Measurements from ENCODE around the gene PAPSS2. TPM values are rescaled to one million over a fixed set of nuclear protein-coding genes. Genes with fewer than 3 reads are reported as not detected.
"Not testable (repeated sequence)": the region's sequence is repeated elsewhere in the genome, so short reads cannot be mapped to it uniquely, and the experiment has no call there.

PAPSS2 gene
- polyA plus RNA-seq, 3 donors from 2014 or later, result 0.11 to 0.14 TPM; not detected in 1

DNA sequence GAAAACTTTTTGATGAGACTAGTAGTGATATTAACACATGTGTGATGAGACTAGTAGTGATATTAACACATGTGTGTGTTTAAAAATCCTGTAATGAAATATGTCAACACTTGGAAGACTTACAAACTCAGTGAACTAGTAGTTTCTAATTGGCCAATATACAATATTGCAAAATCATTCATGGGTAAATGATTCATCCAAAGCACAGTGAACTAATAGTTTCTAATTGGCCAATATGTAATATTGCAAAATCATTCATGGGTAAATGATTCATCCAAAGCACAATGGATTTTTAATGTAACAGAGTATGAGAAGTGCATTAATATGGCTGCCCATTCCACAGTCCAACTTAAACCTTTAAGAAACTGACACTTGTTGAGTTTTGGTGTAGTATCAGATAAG lies 80.6 kb downstream of the PAPSS2 start:
- Mint-ChIP-seq H3K27ac (no peak overlapping the region), H3K4me3 (no peak overlapping the region), H3K36me3 (no peaks in the 10 kb centered on the region), H3K9me3 (no peaks in the 10 kb centered on the region), H3K27me3 (ENCODE audit: low read depth in 3 of 3) (peaks cover 2 to 12% (median 2%) of the 10 kb centered on the region in 3 donors), H3K4me1 (no peaks in the 10 kb centered on the region)
- DNase-seq, result no peak

DNA sequence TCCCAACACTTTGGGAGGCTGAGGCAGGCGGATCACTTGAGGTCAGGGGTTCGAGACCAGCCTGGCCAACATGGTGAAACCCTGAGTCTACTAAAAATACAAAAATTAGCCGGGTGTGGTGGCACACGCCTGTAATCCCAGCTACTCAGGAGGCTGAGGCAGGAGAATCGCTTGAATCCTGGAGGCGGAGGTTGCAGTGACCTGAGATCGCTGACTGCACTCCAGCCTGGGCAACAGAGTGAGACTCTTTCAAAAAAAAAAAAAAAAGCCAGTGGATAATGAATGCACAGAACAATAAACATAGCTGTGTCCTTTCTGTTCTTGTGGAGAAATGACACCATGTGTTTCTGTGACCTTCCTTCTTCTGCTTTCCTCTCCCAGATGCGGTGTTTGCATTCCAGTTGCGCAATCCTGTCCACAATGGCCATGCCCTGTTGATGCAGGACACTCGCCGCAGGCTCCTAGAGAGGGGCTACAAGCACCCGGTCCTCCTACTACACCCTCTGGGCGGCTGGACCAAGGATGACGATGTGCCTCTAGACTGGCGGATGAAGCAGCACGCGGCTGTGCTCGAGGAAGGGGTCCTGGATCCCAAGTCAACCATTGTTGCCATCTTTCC lies 83.4 kb downstream of the PAPSS2 start:
- not testable (repeated sequence) for H3K4me1 Mint-ChIP-seq; H3K27ac Mint-ChIP-seq; H3K27me3 Mint-ChIP-seq (ENCODE audit: low read depth in 3 of 3); DNase-seq; H3K4me3 Mint-ChIP-seq; H3K36me3 Mint-ChIP-seq; H3K9me3 Mint-ChIP-seq

DNA sequence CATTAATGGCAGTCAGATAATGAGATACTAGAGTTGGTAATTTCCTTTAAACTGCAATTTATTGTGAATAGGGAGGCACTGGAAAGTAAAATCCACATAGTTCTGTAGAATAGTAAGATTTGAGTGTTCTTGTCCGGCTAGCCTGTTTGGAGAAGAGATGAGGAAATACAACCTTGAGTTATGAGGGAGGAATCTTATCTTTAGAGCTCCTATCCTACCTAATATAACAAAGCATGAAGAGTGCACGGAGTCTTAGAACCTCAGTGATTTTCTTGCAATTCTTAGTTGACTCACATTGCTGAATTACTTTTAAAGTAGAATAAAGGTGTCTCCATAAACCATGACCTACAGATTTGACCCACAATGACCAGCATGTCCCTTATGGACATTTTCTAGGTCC lies 84.9 kb downstream of the PAPSS2 start:
- peaks cover 2 to 4% of the 10 kb centered on the region in 2 donors for H3K4me1 Mint-ChIP-seq
- no peak overlapping the region for H3K27ac Mint-ChIP-seq
- no peak for DNase-seq
- H3K9me3 Mint-ChIP-seq, result no peaks in the 10 kb centered on the region
- H3K27me3 Mint-ChIP-seq (ENCODE audit: low read depth in 3 of 3), result peaks cover 0 to 2% (median 2%) of the 10 kb centered on the region in 3 donors
- H3K36me3 Mint-ChIP-seq, result no peaks in the 10 kb centered on the region
- no peak overlapping the region for H3K4me3 Mint-ChIP-seq

DNA sequence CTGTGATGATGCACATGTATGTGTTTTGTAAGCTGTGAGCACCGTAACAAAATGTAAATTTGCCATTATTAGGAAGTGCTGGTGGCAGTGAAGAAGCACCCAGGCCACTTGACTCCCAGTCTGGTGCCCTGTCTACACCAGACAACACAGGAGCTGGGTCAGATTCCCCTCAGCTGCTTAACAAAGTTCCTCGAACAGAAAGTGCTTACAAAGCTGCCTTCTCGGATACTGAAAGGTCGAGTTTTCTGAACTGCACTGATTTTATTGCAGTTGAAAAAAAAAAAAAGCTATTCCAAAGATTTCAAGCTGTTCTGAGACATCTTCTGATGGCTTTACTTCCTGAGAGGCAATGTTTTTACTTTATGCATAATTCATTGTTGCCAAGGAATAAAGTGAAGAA lies 87.2 kb downstream of the PAPSS2 start:
- DNase-seq, result no peak
- no peaks in the 10 kb centered on the region for H3K9me3 Mint-ChIP-seq
- peaks cover 0 to under 1% (median 0%) of the 10 kb centered on the region in 3 donors for H3K27me3 Mint-ChIP-seq (ENCODE audit: low read depth in 3 of 3)
- no peaks in the 10 kb centered on the region for H3K36me3 Mint-ChIP-seq
- no peak overlapping the region for H3K4me3 Mint-ChIP-seq
- H3K4me1 Mint-ChIP-seq, result peaks cover 8 to 16% of the 10 kb centered on the region in 2 donors
- H3K27ac Mint-ChIP-seq, result no peak overlapping the region

DNA sequence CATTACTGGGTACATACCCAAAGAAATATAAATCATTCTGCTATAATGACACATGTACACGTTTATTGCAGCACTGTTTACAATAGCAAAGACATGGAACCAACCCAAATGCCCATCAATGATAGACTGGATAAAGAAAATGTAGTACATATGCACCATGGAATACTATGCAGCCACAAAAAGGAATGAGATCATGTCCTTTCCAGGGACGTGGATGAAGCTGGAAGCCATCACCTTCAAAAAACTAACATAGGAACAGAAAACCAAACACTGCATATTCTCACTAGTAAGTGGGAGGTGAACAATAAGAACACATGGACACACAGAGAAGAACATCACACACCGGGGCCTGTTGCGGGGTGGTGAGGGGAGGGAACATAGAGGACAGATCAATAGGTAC lies 88.6 kb downstream of the PAPSS2 start:
- peaks cover 8 to 16% of the 10 kb centered on the region in 2 donors for H3K4me1 Mint-ChIP-seq
- H3K27me3 Mint-ChIP-seq (ENCODE audit: low read depth in 3 of 3); H3K27ac Mint-ChIP-seq; H3K9me3 Mint-ChIP-seq; H3K4me3 Mint-ChIP-seq; H3K36me3 Mint-ChIP-seq; DNase-seq: not testable (repeated sequence)

DNA sequence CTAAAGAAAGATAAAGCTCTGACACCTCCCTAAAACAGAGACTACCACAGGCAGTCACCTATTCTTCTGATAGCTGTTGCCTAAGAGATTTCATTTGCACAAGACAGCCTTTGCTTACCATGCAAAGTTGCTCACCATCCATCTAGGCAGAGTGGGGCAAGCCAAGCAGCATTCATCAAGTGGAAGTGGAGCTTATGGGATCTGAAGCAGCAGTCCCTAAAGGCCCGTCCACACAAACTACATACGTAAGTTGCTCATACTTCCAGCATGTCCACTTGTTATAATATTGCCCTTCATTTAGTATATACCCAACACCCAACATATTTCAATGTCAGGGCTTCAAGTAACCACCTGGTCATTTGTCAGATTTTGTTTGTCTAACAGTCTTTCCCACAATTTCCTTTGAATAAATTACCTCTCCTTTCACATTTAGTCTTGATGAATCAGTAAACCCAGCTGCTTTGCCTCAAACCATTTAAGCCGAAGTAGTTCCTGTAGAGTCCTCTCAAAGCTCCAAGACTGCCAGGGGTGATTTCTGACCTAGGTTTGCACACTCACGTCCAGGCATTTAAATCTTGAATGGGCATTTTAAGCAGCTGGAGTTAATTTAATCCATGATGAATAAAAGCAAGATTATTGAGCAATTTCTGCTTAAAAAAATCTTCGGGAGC lies 90.5 kb downstream of the PAPSS2 start:
- DNase-seq, result no peak
- peaks cover 8 to 16% of the 10 kb centered on the region in 2 donors for H3K4me1 Mint-ChIP-seq
- H3K9me3 Mint-ChIP-seq, result no peaks in the 10 kb centered on the region
- no peaks in the 10 kb centered on the region for H3K27me3 Mint-ChIP-seq (ENCODE audit: low read depth in 3 of 3)
- H3K36me3 Mint-ChIP-seq, result peaks cover 5 to 23% (median 11%) of the 10 kb centered on the region in 3 donors
- H3K4me3 Mint-ChIP-seq, result no peak overlapping the region
- H3K27ac Mint-ChIP-seq, result peak overlapping the region in 4 of 6 donors; percentile 4 to 56 (median 34)

DNA sequence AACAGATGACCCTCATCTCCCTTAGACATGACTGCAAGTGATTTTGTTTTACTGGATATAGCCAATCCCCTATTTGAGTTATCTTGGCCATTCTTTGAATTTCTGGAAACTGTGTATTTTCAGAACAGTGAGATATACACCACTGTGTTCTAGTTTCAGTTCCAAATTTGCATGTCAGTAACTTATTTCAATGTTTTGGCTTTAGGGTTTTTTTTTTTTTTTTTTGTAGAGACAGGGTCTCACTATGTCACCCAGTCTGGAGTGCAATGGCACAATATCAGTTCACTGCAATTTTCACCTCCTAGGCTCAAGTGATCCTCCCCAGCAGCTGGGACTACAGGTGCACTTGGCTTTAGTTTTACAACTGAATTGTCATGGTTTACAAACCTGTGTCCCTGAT lies 91.1 kb downstream of the PAPSS2 start:
- H3K27ac Mint-ChIP-seq, result no peak overlapping the region
- H3K36me3 Mint-ChIP-seq, result peaks cover 5 to 30% (median 11%) of the 10 kb centered on the region in 3 donors
- peaks cover 8 to 16% of the 10 kb centered on the region in 2 donors for H3K4me1 Mint-ChIP-seq
- DNase-seq, result no peak
- H3K4me3 Mint-ChIP-seq, result no peak overlapping the region
- H3K9me3 Mint-ChIP-seq, result no peaks in the 10 kb centered on the region
- no peaks in the 10 kb centered on the region for H3K27me3 Mint-ChIP-seq (ENCODE audit: low read depth in 3 of 3)

DNA sequence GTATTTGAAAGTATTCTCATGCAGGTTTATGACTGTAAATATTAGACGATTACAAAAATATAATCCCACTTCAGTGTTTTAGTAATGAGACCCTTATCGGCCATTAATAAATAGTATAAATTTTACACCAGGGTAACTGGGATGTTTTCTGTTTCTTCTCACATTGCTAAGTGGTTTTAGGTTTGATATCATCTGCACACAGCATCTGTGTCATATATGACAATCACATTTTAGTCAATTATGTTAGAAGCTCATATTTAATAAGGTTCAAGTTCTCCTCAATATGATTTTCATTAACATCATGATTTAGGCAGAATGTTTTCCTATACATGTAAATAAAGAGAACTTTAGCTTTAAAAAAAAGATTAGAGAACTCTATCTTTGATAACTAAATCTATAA lies 91.6 kb downstream of the PAPSS2 start:
- H3K36me3 Mint-ChIP-seq, result peaks cover 5 to 32% (median 11%) of the 10 kb centered on the region in 3 donors
- DNase-seq, result no peak
- peaks cover 8 to 16% of the 10 kb centered on the region in 2 donors for H3K4me1 Mint-ChIP-seq
- H3K4me3 Mint-ChIP-seq, result no peak overlapping the region
- no peaks in the 10 kb centered on the region for H3K27me3 Mint-ChIP-seq (ENCODE audit: low read depth in 3 of 3)
- H3K9me3 Mint-ChIP-seq, result no peaks in the 10 kb centered on the region
- H3K27ac Mint-ChIP-seq, result no peak overlapping the region

DNA sequence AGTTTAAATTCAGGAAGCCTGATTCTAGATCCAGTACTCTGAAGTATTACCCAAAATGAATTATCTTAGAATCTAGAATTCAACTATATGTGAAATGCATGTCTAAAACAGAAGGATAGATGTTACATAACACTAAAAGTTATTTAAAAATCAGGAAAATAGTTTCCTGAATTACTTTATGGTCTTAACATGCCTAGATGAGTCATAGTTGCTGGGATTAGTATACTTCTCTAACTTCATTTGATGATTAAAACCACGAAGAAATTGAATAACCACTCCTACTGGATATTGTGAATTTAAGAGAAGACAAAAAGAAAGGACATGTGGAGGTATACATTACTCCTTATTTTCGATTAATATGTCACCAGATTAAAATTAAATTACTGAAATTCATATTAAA lies 92.9 kb downstream of the PAPSS2 start:
- Mint-ChIP-seq H3K9me3 (no peaks in the 10 kb centered on the region), H3K27ac (no peak overlapping the region), H3K4me3 (no peak overlapping the region), H3K36me3 (peaks cover 5 to 35% (median 11%) of the 10 kb centered on the region in 3 donors), H3K4me1 (peaks cover 8 to 16% of the 10 kb centered on the region in 2 donors), H3K27me3 (ENCODE audit: low read depth in 3 of 3) (no peaks in the 10 kb centered on the region)
- no peak for DNase-seq

DNA sequence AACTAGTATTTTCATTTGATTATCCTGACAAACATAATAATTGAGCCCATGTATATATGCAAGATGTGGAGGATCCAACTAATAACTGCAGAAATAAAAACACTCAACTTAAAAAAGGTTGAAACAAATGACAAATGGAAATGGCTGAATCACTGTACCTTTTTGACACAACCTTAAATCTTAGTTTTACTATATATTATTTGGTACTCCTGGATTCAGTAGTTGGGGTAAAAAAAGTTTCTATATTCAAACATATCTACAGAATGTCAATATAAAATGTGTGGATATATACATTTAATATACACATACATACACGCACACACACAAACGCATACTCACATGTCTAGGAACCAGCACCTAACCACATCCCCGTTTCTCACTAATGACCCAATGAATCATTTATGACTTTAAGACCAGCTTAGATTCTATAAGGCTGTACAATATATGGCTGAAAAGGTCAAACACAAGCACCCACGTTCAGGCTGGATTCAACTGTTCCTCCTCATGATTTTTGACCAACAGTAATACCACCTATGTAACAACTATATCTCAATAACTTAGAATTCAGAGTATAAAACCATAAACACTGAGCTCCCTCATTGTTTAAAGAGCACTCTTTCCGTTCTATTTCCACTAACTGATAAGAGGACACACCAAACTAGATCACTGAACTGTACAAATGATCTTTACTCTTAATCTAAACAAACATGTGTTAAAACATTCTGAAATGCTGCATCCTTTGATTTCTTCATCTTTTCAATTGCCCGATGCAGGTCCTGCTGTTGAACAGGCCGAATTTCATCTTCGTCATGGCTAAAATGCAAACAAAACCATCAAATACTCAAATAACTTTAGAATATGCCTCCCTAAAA lies 94.6 kb downstream of the PAPSS2 start:
- Mint-ChIP-seq H3K27ac (no peak overlapping the region), H3K36me3 (peaks cover 5 to 40% (median 11%) of the 10 kb centered on the region in 3 donors), H3K27me3 (ENCODE audit: low read depth in 3 of 3) (no peaks in the 10 kb centered on the region), H3K4me1 (peaks cover 6 to 16% of the 10 kb centered on the region in 2 donors), H3K4me3 (no peak overlapping the region), H3K9me3 (no peaks in the 10 kb centered on the region)
- no peak for DNase-seq

DNA sequence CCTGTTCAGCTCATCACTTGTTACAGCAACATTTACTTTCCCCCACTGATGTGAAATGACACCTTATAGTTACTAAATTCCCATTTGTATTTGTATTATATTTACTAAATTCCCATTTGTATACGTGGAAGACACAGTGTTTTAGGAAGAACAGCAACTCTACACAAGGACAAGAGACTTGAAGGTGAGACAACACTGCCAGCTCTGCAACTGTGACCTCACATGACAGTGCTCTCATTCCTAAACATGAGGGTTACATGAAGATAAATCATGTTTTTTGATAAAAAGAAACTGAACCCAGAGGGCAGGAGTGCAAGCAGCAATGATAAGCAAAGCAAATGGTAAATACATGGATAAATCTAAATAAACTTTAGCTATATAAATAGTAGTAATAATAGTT lies 98.0 kb downstream of the PAPSS2 start:
- H3K27me3 Mint-ChIP-seq (ENCODE audit: low read depth in 3 of 3), result no peaks in the 10 kb centered on the region
- peak overlapping the region in 2 of 6 donors; percentile 4 to 10 for H3K27ac Mint-ChIP-seq
- no peak overlapping the region for H3K4me3 Mint-ChIP-seq
- no peak for DNase-seq
- no peaks in the 10 kb centered on the region for H3K9me3 Mint-ChIP-seq
- H3K36me3 Mint-ChIP-seq, result peaks cover 8 to 41% (median 9%) of the 10 kb centered on the region in 3 donors
- H3K4me1 Mint-ChIP-seq, result no peaks in the 10 kb centered on the region

DNA sequence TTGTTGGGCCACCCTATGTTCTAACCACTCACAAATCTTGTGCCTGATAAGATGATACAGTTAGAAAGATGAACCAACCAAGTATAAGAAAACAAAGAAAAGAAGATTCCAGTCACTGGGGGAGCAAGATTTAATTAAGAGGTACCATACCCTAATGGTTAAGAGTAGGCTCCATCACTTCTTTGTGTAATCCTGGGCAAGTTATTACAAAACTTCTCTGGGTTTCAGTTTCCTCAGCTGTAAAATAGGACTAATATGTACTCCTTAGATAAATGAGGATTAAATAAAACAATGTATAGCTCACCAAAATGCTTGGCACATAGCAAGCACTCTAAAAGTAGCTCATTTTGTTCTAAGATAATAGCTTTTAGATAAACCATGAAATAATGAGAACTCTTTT lies 99.9 kb downstream of the PAPSS2 start:
- no peak for DNase-seq
- peak overlapping the region in 1 of 6 donors; percentile 37 for H3K27ac Mint-ChIP-seq
- H3K9me3 Mint-ChIP-seq, result no peaks in the 10 kb centered on the region
- no peaks in the 10 kb centered on the region for H3K27me3 Mint-ChIP-seq (ENCODE audit: low read depth in 3 of 3)
- H3K4me3 Mint-ChIP-seq, result no peak overlapping the region
- H3K36me3 Mint-ChIP-seq, result peaks cover 0 to 29% (median 4%) of the 10 kb centered on the region in 3 donors
- H3K4me1 Mint-ChIP-seq, result no peaks in the 10 kb centered on the region

DNA sequence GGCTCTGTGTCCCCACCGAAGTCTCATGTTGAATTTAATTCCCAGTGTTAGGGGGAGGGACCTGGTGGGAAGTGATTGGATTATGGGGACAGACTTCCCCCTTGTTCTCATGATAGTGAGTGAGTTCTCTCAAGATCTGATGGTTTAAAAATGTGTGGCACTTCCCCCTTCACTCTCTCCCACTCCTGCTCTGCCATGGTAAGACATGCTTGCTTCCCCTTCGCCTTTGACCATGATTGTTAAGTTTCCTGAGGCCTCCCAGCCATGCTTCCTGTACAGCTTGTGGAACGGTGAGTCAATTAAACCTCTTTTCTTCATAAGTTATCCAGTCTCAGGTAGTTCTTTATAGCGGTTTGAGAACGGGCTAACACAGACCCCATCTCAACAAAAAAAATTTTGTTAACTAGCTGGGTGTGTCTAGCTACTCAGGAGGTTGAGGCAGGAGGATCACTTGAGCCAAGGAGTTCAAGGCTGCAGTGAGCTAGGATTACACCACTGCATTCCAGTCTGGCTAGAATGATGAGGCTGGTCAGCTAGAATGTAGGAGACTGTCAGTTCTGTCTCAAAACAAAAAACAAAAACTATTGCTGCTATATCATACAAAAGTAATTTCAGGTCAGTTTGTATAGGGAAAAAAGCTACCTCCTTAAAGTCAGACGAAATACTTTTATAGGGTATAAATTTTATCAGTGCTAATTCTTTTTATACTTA lies 100.7 kb downstream of the PAPSS2 start:
- H3K4me1 Mint-ChIP-seq, result no peaks in the 10 kb centered on the region
- H3K27ac Mint-ChIP-seq, result peak overlapping the region in 1 of 6 donors; percentile 43
- no peak overlapping the region for H3K4me3 Mint-ChIP-seq
- H3K9me3 Mint-ChIP-seq, result no peaks in the 10 kb centered on the region
- DNase-seq, result no peak
- H3K36me3 Mint-ChIP-seq, result peaks cover 7 to 28% (median 10%) of the 10 kb centered on the region in 3 donors
- no peaks in the 10 kb centered on the region for H3K27me3 Mint-ChIP-seq (ENCODE audit: low read depth in 3 of 3)
